Stimulated activated CD8-positive, alpha-beta memory T cell treated with anti-CD3 and anti-CD28 coated beads, Interleukin-15, amount 100 ng/mL, for 24 hours (primary cell): ENCODE measurements around the gene NRG3.

ENCODE experiments used
- DNase-seq: peaks from one replicate; pipeline ENCODE4 v3.0.0-alpha.2; 2020; ENCODE audit warnings: low read depth

NRG3 gene

DNA sequence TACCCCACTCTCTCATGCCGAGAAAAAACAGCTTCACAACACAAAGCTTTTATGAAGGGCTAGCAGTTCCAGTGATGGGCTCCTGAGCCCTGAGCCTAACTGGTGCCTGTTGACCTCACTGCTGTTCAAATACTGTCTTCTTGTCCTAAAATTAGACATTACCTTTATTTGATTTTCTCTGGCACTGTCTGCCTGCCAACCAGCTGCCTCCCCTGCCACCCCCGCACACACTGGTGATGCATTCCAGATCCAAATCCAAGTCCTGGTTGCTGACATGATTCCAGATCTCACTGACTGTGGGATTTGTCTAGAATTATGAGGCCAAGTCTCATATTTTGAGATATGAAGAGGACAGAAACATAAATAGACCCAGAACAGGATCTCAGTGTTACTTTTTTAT lies 816.2 kb downstream of the NRG3 start:
- no peak for DNase-seq

DNA sequence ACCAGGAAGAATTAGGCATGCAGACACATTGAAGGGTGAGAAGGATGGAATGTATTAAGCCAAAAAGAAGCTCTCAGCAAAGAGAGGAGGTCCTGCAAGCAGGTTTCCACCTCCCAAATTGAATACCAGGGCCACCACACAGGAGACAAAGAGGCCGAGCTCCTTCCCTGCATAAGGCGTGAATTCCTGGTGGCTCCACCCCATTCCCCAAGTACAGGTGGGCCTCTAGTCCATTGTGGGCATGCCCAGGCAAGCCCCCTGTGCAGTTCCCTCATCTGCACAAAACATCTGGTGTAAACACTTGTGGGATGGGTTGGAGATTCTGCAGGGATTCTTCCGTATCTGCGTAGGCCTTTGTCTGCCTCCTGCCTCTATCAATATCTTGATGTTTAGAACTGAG lies 817.5 kb downstream of the NRG3 start:
- DNase-seq: no peak

DNA sequence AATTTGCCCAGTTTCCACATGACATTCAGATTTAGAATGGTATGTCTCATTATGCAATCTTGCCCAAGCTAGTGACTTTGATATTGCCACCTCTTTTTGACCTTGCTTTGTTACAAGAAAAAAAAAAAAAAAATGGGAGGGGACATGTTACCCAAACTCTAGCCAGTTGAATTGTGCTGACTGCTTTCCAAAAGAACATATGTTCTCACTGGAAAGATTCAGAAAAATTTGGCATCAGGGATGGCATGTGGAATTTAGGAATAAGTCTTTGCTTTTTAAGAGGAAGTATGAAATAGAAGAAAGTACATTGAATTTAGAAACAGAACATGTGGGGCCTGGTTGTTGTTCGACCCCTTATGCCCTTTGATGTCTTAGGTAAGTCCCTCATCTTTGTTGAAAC lies 846.8 kb downstream of the NRG3 start:
- no peak for DNase-seq

DNA sequence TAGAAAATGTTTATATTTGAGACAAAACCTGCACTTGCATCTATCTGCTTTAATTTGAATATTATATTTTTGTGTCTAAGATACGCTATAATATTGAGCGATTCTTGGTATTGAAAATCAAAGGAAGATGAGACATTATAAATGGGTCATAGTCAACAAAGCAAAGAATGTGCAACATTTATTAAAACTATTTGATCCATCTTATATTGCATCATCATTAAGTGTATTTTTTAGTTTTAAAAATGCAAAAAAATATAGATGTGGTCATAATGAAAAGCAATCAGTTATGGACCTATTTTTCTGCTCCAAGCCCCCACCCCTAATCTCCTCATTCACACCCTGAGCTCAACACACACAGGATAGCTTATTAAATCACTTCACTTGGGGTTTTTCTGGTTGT lies 847.3 kb downstream of the NRG3 start:
- no peak for DNase-seq

- DNase-seq: no peak
Observed at GRCh38 chr10:82736305-82736704, 861.3 kb downstream of the NRG3 start.

GRCh38 chr10:82737549-82737948 lies 862.6 kb downstream of the NRG3 start:
- no peak for DNase-seq

DNA sequence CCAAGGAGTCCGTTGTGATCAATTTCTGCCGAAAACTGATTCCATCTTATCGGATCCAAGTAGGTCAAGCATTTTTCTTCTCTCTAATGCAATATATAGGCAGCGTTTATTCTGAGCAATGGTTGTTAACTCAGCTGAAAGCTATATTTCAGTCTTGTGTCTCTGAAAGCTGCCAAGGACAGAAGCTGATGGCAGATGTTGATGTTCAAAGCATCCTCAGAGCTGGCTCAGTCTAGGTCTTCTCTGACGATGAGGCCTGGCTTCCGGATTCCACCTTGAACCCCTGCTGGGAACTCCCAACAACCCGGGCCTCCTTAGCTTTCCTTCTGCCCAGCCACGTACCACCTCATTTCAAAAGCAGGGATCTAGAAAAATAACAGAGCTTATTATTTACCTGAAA lies 863.6 kb downstream of the NRG3 start:
- DNase-seq: no peak

DNA sequence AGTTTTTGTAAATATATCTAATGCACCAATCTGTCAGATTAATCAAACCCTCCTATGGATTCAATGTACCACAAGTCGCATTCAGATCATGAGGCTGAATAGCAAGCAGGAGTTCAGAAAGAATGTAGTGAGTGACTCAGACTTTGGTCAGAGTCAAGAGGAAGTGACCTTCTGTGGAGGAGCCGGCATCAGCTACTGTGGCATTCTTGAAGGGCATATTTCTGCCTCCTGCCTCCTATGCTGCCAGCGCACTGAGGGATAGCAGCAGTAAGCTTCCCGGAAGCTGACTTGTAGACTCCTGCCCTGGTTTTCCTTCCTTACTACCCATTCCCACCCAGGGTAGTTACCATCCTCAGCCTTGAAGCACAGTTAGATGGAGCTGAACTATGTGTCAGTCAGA lies 867.5 kb downstream of the NRG3 start:
- no peak for DNase-seq

DNA sequence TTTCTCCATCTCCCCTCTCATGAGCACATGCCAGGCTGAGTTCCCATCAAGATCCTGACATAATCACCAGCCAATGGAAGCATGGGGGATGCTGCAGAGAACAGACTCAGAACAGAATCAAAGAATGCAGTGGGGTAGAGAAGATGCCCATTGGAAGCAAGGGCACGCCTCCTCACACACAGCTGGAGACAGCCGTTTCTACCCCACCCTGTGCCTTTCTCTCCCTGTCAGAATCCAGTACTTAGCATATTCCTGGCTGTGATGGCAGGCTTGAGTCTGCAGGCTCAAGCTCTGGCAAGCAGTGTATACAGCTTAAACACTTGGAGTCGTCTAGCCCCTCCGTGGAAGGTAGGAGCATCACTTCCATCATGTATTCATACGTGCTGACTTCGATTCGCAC lies 867.9 kb downstream of the NRG3 start:
- no peak for DNase-seq

- DNase-seq: no peak
Observed at GRCh38 chr10:82750538-82750937, 875.5 kb downstream of the NRG3 start.

DNA sequence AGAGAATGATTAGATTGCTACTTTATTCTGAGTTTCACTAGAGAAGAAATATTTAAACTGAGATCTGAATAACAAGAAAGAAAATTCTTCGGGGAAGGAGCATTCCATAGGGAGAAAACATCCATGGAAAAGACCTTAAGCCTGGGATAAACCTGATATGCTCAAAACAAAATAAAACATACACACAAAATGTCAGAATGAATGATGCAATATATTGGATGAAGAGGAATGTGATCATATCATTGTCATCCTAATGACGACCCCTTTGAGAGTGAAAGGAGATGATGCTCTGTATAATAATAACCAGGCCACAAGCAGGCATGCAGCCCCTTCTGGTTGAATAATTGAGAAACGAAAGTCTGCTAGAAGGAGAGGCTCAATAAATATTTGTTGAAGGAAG lies 882.4 kb downstream of the NRG3 start:
- no peak for DNase-seq

DNA sequence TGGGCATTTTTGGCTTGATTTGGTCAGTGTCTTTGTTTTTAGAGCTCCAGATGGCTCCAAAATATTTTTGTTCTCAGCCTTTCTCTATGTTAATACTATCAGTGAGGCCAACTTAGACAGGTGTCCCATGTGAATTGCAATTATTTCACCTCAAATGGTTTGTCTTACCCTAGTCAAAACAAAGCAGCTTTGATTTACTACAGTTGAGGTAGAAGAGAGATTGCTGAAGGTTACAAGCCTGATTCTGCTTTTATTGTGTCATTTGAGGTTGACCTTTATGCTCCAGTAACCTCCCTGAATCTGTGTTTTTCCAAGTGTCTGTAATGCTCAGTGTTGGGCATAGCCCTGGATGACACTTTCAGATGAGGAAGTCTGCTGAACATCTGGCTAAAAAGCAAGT lies 882.9 kb downstream of the NRG3 start:
- no peak for DNase-seq

GRCh38 chr10:82759050-82759449 lies 884.1 kb downstream of the NRG3 start:
- no peak for DNase-seq

GRCh38 chr10:82762641-82763040 lies 887.6 kb downstream of the NRG3 start:
- DNase-seq: no peak

- DNase-seq: no peak
Observed at GRCh38 chr10:82768040-82768439, 893.0 kb downstream of the NRG3 start.

DNA sequence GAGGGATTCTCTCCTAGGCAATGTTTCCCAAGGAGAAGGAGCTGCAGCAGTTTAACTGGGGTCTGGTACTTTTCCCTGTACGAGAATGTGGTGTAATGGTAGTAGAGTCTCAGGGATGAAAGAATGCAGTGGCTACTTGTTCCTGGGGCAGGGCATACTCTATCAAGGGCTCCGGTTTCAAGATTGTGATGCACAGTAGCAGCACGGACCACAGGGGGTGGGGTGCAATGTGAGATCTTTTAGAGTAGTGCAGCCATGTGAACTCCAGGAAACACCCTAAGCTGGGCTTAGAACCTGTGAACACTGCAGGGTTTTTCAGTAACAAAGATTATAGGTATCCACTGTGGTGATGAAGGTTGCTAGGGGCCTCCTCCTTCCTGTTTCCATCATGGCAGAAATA lies 903.9 kb downstream of the NRG3 start:
- no peak for DNase-seq

- DNase-seq: no peak
Observed at GRCh38 chr10:82796510-82796909, 921.5 kb downstream of the NRG3 start.

GRCh38 chr10:82801289-82801688 lies 926.3 kb downstream of the NRG3 start:
- DNase-seq: no peak

DNA sequence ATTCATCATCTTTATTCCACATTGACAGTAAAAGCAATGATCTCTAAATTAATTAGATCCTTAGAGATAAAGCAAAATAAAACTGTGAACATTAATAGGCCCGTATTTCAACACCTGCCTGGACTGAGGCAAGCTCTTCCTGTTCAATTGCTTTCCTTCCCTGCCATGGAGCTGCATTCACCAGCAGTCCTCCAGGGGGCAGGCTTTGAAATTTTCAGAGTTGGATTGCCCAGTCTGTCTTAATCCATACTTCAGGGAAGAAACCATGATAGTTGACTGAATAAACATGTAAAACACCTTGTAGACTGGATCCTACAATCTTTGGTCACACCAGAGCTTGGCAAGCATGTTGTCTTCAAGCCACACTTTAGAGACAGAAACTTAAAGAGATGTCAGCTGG lies 936.6 kb downstream of the NRG3 start:
- no peak for DNase-seq

DNA sequence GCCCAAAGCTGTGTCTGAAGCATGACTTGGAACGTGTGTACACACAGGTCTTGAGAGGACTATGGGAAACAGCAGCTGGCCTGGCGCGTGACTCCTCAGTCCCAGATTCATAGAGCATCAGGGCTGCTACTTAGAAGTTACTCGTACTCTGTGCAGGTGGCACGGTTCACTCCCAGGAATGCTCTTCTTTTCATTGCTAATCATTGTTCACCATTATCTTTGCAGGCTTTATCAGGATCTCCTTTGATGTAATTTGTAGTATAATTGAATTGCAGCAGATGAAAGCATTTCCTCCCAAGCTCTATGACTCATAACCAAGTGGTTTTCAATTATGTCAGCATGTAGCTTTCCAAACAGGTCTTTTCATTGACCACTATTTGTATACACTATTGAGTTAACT lies 938.9 kb downstream of the NRG3 start:
- DNase-seq: no peak

DNA sequence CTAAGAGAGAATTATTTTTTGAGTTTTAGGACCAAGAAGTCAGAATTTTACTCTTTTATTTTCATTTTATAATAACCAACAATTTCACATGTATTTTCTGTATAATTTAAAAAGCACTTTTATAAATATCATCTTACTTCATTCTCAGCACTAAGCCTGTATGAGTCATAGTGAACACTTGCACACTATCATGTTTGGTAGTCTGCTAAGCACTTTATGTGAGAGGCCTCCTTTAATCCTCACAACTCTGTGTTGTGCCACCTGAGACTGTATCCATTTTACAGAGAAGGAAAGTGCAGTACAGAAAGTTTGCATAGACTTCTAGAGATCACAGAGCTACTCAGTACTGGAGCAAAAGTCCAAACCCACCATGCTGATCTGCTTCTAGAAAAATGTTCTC lies 939.6 kb downstream of the NRG3 start:
- DNase-seq: no peak

GRCh38 chr10:82815680-82816079 lies 940.7 kb downstream of the NRG3 start:
- DNase-seq: no peak

- no peak for DNase-seq
Observed at GRCh38 chr10:82817676-82818422, 942.9 kb downstream of the NRG3 start.

DNA sequence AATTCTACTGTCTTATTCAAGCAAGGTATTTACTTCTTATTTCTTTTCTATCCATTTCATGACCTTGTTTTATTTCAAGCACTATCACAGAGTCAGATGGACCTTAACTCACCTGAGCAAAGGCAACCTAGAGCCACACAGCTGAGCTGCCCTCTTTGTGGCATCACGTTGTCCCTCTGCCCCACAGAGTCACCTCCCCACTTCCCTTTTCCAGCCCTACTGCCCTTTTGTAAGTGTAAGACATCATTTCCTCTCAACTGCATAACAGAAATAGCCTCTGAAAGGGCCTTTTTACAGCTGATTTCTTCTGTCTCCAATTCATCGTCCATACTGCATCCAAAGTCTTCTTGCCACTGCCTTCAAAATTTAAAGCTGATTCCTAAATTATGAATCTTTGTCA lies 946.0 kb downstream of the NRG3 start:
- no peak for DNase-seq

GRCh38 chr10:82826132-82826531 lies 951.1 kb downstream of the NRG3 start:
- no peak for DNase-seq
